ENCODE results near the gene ZW10.

ZW10 gene

DNA sequence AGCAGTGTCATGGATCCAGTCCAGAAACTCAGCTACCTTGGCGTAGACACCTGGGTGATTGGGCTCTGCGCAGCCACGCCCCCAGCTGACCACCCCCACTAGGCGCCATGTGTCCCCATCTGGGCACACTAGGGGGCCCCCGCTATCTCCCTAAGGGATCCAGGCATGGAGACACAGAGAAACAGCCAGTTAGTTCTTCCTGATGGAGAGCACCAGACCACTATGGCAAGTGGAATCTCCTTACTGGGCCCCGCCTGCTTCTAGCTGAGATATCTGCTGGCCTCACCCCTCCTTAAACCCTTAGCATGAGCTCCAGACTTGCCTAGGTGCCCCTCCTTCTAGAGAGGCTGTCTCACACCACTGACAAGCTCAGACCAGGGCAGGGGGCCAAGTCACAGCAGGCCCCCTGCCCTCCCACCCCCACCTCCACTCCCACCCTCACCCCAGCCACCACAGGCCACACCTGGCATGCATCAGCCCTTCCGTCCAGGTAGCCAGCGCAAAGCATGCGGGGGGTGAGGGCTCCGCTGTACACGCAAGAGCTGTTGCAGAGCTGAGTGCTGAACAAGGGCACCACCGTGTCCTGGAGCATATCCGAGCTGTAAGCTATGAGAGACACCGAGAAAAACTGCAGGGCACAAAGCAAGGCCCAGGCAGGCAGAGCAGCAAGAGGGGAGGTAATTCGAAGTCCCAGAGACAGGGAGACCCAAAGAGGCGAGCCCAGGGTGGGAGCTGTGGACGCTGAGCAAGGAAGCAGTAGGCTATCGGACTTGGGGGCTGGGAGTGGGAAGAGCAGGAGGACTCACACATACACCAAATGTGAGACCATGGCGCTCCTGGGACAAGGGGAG is 83.5 kb downstream of the ZW10 start:
- CTCF ChIA-PET, result no interaction called here
- TF ChIP-seq, protein P1, sequence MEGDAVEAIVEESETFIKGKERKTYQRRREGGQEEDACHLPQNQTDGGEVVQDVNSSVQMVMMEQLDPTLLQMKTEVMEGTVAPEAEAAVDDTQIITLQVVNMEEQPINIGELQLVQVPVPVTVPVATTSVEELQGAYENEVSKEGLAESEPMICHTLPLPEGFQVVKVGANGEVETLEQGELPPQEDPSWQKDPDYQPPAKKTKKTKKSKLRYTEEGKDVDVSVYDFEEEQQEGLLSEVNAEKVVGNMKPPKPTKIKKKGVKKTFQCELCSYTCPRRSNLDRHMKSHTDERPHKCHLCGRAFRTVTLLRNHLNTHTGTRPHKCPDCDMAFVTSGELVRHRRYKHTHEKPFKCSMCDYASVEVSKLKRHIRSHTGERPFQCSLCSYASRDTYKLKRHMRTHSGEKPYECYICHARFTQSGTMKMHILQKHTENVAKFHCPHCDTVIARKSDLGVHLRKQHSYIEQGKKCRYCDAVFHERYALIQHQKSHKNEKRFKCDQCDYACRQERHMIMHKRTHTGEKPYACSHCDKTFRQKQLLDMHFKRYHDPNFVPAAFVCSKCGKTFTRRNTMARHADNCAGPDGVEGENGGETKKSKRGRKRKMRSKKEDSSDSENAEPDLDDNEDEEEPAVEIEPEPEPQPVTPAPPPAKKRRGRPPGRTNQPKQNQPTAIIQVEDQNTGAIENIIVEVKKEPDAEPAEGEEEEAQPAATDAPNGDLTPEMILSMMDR (IDR thresholded peaks at IDR 0.05; ENCODE audit: insufficient read depth, low read length, missing control alignments), result no peak
- DNase-seq (ENCODE audit: low read depth, low spot score), result no peak
- H3K4me3 ChIP-seq (ENCODE audit: low read depth, low read length), result no peak overlapping the region
- POLR2A ChIA-PET, result no interaction called here

GRCh38 chr11:113685654-113686359 is 87.7 kb downstream of the ZW10 start:
- TF ChIP-seq, protein P1 (IDR thresholded peaks at IDR 0.05; ENCODE audit: insufficient read depth, low read length, missing control alignments), result no peak
- ChIA-PET POLR2A (no interaction called here), CTCF (no interaction called here)
- DNase-seq (ENCODE audit: low read depth, low spot score), result no peak
- no peak overlapping the region for H3K4me3 ChIP-seq (ENCODE audit: low read depth, low read length)

DNA sequence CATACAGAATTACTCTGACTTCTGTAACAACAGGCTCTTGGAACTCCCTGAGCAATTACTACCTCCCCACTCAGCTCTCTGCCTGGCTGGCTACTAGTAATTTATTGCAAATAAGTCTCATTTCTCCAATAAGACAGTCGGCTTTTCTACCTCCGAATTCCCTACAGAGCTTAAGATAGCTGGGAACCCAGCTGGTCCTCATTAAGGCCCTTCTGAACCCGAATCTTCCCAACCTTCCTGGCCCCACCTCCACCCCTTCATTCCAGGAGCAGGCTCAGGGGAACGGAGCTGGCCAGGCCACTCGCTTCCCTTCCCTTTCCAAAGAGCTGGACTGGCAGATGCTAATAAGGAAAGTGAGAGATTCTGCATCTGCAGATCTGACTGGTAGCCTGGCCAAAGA is 89.0 kb downstream of the ZW10 start:
- POLR2A ChIA-PET, result no interaction called here
- TF ChIP-seq, protein P1 (IDR thresholded peaks at IDR 0.05; ENCODE audit: insufficient read depth, low read length, missing control alignments), result no peak
- H3K4me3 ChIP-seq (ENCODE audit: low read depth, low read length), result no peak overlapping the region
- CTCF ChIA-PET, result no interaction called here
- no peak for DNase-seq (ENCODE audit: low read depth, low spot score)

DNA sequence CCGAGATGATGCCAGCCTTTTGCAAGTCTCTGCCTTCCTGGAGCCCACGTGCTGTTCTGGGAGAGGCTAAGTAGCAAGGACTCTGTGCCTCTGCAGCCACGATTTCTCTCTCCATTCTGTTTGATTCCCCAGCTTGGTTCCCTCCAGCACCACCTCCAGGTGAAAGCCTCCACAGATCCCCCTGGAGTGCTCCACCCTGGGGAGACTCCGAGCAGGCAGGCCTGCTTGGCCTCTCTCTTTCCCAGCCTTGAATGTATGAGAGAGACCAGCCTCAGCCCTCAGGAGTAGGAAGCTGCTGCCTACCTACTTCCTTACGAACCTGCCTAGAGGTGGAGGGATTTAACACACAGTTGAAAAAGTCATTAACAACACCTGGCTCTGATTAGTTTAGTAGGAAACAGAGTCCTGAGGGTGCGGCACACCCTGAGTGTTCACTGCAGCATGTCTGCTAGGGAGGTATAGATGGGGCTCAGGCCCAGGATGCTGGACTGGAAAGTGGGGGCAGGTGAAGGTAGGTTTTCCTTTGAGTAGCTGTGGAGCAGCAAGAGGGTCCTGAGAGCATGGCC is 89.9 kb downstream of the ZW10 start:
- TF ChIP-seq, protein P1 (IDR thresholded peaks at IDR 0.05; ENCODE audit: insufficient read depth, low read length, missing control alignments), result no peak
- no peak overlapping the region for H3K4me3 ChIP-seq (ENCODE audit: low read depth, low read length)
- no peak for DNase-seq (ENCODE audit: low read depth, low spot score)
- ChIA-PET POLR2A (no interaction called here), CTCF (no interaction called here)

Measured in AG04449 (cell line).